SHP77 treated with DMSO at 0.1 percent for 48 hours (cell line): ENCODE results near the gene KMT5B.
A peak's percentile ranks its signal among the peaks of the same experiment; 100 is the strongest.

ENCODE experiments used
- DNase-seq: peaks from one replicate; lab custom pipeline; 2025; lab: John Stamatoyannopoulos, UW

KMT5B gene

GRCh38 chr11:68181719-68182451, 31.2 kb downstream of the KMT5B start:
- no peak for DNase-seq

GRCh38 chr11:68179847-68180246, 33.2 kb downstream of the KMT5B start:
- DNase-seq = no peak

- no peak for DNase-seq
Measured at GRCh38 chr11:68177877-68178276, 35.2 kb downstream of the KMT5B start.

- DNase-seq = no peak
Measured at GRCh38 chr11:68173926-68174325, 39.2 kb downstream of the KMT5B start.

- DNase-seq = no peak
Measured at GRCh38 chr11:68169442-68169841, 43.7 kb downstream of the KMT5B start.

GRCh38 chr11:68168694-68169093, 44.4 kb downstream of the KMT5B start:
- no peak for DNase-seq

- no peak for DNase-seq
Measured at GRCh38 chr11:68167474-68167873, 45.6 kb downstream of the KMT5B start.

- no peak for DNase-seq
Measured at GRCh38 chr11:68166969-68167368, 46.1 kb downstream of the KMT5B start.

GRCh38 chr11:68165601-68166000, 47.5 kb downstream of the KMT5B start:
- DNase-seq = no peak

GRCh38 chr11:68164437-68164836, 48.7 kb downstream of the KMT5B start:
- DNase-seq = no peak

GRCh38 chr11:68163691-68164090, 49.4 kb downstream of the KMT5B start:
- DNase-seq = no peak

- DNase-seq = no peak
Measured at GRCh38 chr11:68160100-68160695, 52.9 kb downstream of the KMT5B start.

- no peak for DNase-seq
Measured at GRCh38 chr11:68159665-68160064, 53.4 kb downstream of the KMT5B start.

GRCh38 chr11:68159161-68159560, 53.9 kb downstream of the KMT5B start:
- DNase-seq = no peak

GRCh38 chr11:68158580-68158979, 54.5 kb downstream of the KMT5B start:
- DNase-seq = no peak

GRCh38 chr11:68153742-68154141, 59.4 kb downstream of the KMT5B start:
- DNase-seq = no peak

GRCh38 chr11:68150037-68150436, 63.1 kb downstream of the KMT5B start:
- DNase-seq = no peak

- no peak for DNase-seq
Measured at GRCh38 chr11:68149417-68149816, 63.7 kb downstream of the KMT5B start.

- DNase-seq = no peak
Measured at GRCh38 chr11:68148879-68149278, 64.2 kb downstream of the KMT5B start.

- DNase-seq = no peak
Measured at GRCh38 chr11:68148071-68148805, 64.9 kb downstream of the KMT5B start.

- peak; percentile 80 for DNase-seq
Measured at GRCh38 chr11:68146704-68147474, 66.2 kb downstream of the KMT5B start.

- DNase-seq = peak; percentile 21
Measured at GRCh38 chr11:68146010-68146540, 67.0 kb downstream of the KMT5B start.
